ENCODE results near the gene KCNV2.

DNA sequence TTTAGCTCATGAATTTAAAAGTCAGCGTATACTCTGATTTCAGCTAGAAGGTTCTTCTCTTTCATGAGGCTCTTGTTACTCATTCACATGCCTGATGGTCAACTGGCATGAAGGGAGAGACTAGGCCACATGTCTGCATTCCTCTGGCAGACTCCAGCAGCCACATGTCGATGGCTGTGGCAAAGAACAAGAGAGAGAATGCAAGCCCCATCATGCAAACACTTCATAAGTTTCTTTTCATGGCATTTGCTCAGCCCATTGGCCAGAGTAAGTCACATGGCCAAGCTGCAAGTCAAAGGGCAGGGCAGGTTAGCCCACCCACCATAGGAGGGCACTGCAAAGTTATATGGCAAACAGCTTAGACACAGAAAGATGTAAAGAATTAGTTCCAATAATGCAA is 5.4 kb downstream of the KCNV2 start:
- no peak for TF ChIP-seq EZH2 (IDR thresholded peaks at IDR 0.05; ENCODE audit: insufficient read depth, low read length)
- TF ChIP-seq, protein P1, sequence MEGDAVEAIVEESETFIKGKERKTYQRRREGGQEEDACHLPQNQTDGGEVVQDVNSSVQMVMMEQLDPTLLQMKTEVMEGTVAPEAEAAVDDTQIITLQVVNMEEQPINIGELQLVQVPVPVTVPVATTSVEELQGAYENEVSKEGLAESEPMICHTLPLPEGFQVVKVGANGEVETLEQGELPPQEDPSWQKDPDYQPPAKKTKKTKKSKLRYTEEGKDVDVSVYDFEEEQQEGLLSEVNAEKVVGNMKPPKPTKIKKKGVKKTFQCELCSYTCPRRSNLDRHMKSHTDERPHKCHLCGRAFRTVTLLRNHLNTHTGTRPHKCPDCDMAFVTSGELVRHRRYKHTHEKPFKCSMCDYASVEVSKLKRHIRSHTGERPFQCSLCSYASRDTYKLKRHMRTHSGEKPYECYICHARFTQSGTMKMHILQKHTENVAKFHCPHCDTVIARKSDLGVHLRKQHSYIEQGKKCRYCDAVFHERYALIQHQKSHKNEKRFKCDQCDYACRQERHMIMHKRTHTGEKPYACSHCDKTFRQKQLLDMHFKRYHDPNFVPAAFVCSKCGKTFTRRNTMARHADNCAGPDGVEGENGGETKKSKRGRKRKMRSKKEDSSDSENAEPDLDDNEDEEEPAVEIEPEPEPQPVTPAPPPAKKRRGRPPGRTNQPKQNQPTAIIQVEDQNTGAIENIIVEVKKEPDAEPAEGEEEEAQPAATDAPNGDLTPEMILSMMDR (IDR thresholded peaks at IDR 0.05; ENCODE audit: insufficient read depth, low read depth, low read length) = no peak
